ENCODE results near the gene EBF3. TPM values are rescaled to one million over a fixed set of nuclear protein-coding genes. Genes with fewer than 3 reads are reported as not detected.
A peak's percentile ranks its signal among the peaks of the same experiment; 100 is the strongest.

The EBF3 gene
- total RNA-seq = not detected

GRCh38 chr10:129963641-129964501, at the start of gene EBF3:
Gene EBF3 (minus strand): TSS chr10:129964274. CDS start chr10:129963768, 506 bp downstream.
- Mint-ChIP-seq H3K4me3 (peak within 1 kb of the TSS; percentile 49), H3K4me1 (ENCODE audit: low read depth in 2 of 2) (peaks cover 12% of the 10 kb centered on the region in 2 donors), H3K36me3 (peaks cover 5% of the 10 kb centered on the region), H3K9me3 (no peaks in the 10 kb centered on the region), H3K27ac (no peak within 1 kb of the TSS), H3K27me3 (peaks cover 28 to 46% of the 10 kb centered on the region in 2 donors)
- DNase-seq (ENCODE audit: low spot score) (no peak), ATAC-seq (peak; percentile 75 to 92)

DNA sequence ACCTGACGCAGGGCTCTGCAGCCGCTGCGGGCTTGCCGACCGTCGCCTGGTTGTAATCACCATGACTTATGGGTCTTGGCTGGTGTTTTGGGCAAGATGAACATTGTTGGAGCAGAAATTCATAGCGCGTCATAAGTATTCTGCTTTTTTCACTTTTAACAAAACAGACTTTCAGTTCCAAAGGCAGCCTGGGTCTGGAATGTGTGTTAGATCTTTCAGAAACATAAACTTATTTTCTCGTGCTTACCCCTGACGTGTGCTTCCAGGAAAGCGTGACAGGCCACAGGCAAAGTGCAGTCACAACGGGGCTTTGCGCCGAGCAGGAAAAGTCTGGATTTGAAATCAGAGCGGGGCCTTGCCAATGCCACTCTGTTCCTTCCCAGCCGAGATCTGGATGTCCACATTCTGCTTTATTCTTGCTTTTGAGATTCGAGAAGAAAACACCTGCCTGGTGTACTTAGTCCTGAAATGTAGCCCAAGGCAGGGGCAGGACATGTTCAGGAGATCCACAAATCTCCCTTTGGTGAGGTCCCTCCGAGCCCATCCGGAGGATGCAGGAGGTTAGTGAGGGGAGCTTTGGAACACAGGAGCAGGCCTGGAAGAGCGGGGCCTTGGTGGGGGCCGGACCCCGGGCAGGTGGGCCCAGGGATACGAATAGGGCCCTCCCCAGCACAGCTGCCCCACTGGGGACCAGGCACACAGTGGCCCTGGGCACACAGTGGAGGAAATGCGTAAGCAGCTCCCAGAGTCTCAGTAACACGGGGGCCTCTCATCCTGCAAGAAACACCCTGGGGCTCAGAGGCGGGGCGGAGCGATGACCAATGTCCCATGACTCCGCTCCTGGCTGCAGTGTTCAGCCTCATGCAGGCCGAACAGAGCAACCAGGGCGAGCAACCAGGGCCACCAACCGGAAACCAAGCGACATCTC, 49.5 kb upstream of the EBF3 start:
- no peaks in the 10 kb centered on the region for H3K36me3 Mint-ChIP-seq
- H3K27me3 Mint-ChIP-seq = peaks cover 3 to 7% of the 10 kb centered on the region in 2 donors
- ATAC-seq (no peak), DNase-seq (ENCODE audit: low spot score) (no peak)
- no peak overlapping the region for H3K27ac Mint-ChIP-seq
- no peaks in the 10 kb centered on the region for H3K9me3 Mint-ChIP-seq
- H3K4me3 Mint-ChIP-seq = no peak overlapping the region
- no peaks in the 10 kb centered on the region for H3K4me1 Mint-ChIP-seq (ENCODE audit: low read depth in 2 of 2)

GRCh38 chr10:130012129-130012528, 48.1 kb upstream of the EBF3 start:
- Mint-ChIP-seq H3K4me3 (no peak overlapping the region), H3K27me3 (peaks cover 14 to 18% of the 10 kb centered on the region in 2 donors), H3K9me3 (no peaks in the 10 kb centered on the region), H3K27ac (no peak overlapping the region), H3K4me1 (ENCODE audit: low read depth in 2 of 2) (no peaks in the 10 kb centered on the region), H3K36me3 (no peaks in the 10 kb centered on the region)
- DNase-seq (ENCODE audit: low spot score) (no peak), ATAC-seq (no peak)

- Mint-ChIP-seq H3K9me3 (no peaks in the 10 kb centered on the region), H3K36me3 (no peaks in the 10 kb centered on the region), H3K4me3 (no peak overlapping the region), H3K27ac (no peak overlapping the region), H3K27me3 (peaks cover 15 to 27% of the 10 kb centered on the region in 2 donors), H3K4me1 (ENCODE audit: low read depth in 2 of 2) (no peaks in the 10 kb centered on the region)
- DNase-seq (ENCODE audit: low spot score) (no peak), ATAC-seq (no peak)
Observed at GRCh38 chr10:130010653-130011052, 46.6 kb upstream of the EBF3 start.

- no peaks in the 10 kb centered on the region for H3K9me3 Mint-ChIP-seq
- H3K27ac Mint-ChIP-seq = no peak overlapping the region
- H3K36me3 Mint-ChIP-seq = no peaks in the 10 kb centered on the region
- no peak for DNase-seq (ENCODE audit: low spot score)
- no peaks in the 10 kb centered on the region for H3K4me1 Mint-ChIP-seq (ENCODE audit: low read depth in 2 of 2)
- ATAC-seq = peak in 1 of 2 donors; percentile 37
- H3K27me3 Mint-ChIP-seq = peaks cover 20 to 37% of the 10 kb centered on the region in 2 donors
- no peak overlapping the region for H3K4me3 Mint-ChIP-seq
Observed at GRCh38 chr10:130009228-130009627, 45.2 kb upstream of the EBF3 start.

DNA sequence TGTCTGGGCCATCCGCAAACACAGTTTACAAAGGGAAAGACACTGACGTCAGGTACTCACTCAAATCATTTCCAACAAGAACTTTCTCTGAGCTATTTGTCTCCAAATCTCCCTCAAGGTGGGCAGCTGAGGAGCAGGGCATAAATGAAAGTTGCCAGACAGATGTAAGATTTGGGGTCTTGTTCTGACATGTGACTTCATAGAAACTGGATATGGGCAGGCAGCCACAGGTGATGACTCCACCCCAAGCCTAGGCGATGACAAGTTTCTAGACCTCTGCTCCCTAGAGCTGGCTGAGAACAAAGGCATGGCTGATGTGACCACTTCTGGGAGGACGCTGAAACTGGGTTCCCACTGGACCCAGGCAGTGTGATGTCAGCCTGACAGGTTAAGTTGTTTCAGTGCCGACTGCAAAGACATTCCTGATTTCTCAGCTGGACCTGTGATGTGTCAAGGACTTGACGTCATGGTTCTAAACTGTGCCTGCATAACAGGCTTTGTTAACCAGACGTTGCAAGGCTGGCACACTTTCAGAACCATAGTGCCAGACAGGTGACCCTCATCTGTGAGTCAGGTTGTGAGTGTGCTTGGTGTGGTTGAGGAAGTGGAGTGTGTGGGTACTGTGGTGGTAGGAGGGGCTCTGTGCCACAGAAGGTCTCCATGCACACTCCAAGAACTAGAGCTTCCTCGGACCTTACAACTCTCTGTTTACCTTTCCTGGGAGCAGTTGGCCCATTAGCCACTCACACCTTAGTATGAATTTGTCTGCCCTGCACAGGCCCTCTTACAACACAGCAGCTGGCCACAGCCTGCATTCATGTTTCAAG, 39.9 kb upstream of the EBF3 start:
- no peaks in the 10 kb centered on the region for H3K36me3 Mint-ChIP-seq
- no peak overlapping the region for H3K27ac Mint-ChIP-seq
- H3K4me3 Mint-ChIP-seq = no peak overlapping the region
- no peaks in the 10 kb centered on the region for H3K9me3 Mint-ChIP-seq
- ATAC-seq = no peak
- DNase-seq (ENCODE audit: low spot score) = no peak
- H3K4me1 Mint-ChIP-seq (ENCODE audit: low read depth in 2 of 2) = no peaks in the 10 kb centered on the region
- H3K27me3 Mint-ChIP-seq = peaks cover 17 to 37% of the 10 kb centered on the region in 2 donors

DNA sequence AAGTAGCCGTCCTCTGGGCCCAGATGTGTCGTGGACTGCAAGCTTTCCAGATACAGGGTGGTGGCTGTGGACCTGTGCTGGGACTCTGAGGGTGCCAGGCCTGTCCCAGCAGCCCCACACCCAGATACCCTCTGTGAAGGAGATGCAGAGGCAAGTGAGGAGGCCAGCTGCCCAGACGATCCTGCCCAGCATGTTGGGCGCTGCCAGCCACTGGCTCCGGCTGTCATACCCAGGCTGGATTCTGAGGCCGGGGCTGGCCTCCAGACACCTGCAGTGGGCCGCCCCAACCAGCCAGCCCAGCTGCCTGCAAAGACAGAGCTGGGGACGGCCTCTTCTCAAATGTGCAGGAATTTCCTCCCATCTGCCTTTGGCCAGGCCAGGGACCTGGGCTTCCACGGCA, 39.1 kb upstream of the EBF3 start:
- DNase-seq (ENCODE audit: low spot score) (no peak), ATAC-seq (peak in 1 of 2 donors; percentile 3)
- Mint-ChIP-seq H3K27ac (no peak overlapping the region), H3K36me3 (no peaks in the 10 kb centered on the region), H3K27me3 (peaks cover 18 to 37% of the 10 kb centered on the region in 2 donors), H3K4me3 (no peak overlapping the region), H3K9me3 (peaks cover 5% of the 10 kb centered on the region), H3K4me1 (ENCODE audit: low read depth in 2 of 2) (no peaks in the 10 kb centered on the region)

DNA sequence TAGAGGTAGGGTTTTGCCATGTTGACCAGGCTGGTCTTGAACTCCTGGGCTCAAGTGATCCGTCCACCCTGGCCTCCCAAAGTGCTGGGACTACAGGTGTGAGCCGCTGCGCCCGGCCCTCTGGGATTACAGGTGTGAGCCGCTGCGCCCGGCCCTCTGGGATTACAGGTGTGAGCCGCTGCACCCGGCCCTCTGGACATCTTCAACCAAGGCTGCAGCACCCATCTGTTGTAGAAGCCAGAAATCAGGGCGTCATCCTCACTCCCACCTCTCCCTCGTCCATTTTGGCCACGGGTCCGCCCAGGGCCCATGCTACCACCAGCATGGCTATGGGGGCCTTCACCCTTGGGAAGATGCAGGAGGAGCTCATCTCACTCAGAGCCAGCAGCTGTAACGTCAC, 38.5 kb upstream of the EBF3 start:
- ATAC-seq (no peak), DNase-seq (ENCODE audit: low spot score) (no peak)
- no peaks in the 10 kb centered on the region for H3K4me1 Mint-ChIP-seq (ENCODE audit: low read depth in 2 of 2)
- no peak overlapping the region for H3K4me3 Mint-ChIP-seq
- H3K27me3 Mint-ChIP-seq = peaks cover 19 to 37% of the 10 kb centered on the region in 2 donors
- H3K27ac Mint-ChIP-seq = no peak overlapping the region
- H3K9me3 Mint-ChIP-seq = peaks cover 8% of the 10 kb centered on the region
- no peaks in the 10 kb centered on the region for H3K36me3 Mint-ChIP-seq

DNA sequence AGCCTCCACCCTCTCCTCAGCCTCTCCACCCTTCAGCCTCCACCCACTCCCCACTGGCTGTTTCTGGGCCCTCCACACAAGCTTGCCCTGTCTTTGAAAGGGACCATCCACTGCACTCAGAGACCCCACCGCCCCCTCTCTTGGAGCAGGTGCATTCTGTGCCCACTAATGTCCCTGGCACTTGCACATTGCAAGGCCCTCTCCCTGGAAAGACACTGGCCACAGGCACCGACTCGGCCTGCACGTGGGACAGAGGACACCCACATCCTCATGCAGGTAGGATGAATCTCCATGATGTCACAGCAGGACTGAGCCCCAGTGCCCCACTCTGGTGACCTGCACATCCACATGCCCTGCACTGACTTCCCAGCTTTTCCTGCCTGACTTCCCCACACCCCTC, 36.8 kb upstream of the EBF3 start:
- no peaks in the 10 kb centered on the region for H3K36me3 Mint-ChIP-seq
- no peak overlapping the region for H3K27ac Mint-ChIP-seq
- no peak for DNase-seq (ENCODE audit: low spot score)
- peak; percentile 44 to 48 for ATAC-seq
- peaks cover 21 to 43% of the 10 kb centered on the region in 2 donors for H3K27me3 Mint-ChIP-seq
- peaks cover 8% of the 10 kb centered on the region for H3K9me3 Mint-ChIP-seq
- no peaks in the 10 kb centered on the region for H3K4me1 Mint-ChIP-seq (ENCODE audit: low read depth in 2 of 2)
- no peak overlapping the region for H3K4me3 Mint-ChIP-seq

DNA sequence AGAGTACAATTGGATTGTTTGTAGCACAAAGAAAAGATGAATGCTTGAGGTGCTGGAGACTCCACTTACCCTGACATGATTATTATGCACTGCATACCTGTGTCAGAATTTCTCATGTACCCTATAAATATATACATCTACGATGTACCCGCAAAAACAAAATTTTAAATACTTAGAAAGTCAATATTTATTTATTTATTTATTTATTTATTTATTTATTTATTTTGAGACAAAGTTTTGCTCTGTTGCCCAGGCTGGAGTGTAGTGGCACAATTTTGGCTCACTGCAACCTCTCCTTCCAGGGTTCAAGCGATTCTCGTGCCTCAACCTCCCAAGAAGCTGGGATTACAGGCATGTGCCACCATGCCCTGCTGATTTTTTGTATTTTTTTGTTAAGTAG, 35.1 kb upstream of the EBF3 start:
- Mint-ChIP-seq H3K27ac (no peak overlapping the region), H3K4me1 (ENCODE audit: low read depth in 2 of 2) (no peaks in the 10 kb centered on the region), H3K4me3 (no peak overlapping the region), H3K9me3 (peaks cover 10% of the 10 kb centered on the region), H3K27me3 (peaks cover 25 to 48% of the 10 kb centered on the region in 2 donors), H3K36me3 (no peaks in the 10 kb centered on the region)
- DNase-seq (ENCODE audit: low spot score) = no peak
- ATAC-seq = no peak

DNA sequence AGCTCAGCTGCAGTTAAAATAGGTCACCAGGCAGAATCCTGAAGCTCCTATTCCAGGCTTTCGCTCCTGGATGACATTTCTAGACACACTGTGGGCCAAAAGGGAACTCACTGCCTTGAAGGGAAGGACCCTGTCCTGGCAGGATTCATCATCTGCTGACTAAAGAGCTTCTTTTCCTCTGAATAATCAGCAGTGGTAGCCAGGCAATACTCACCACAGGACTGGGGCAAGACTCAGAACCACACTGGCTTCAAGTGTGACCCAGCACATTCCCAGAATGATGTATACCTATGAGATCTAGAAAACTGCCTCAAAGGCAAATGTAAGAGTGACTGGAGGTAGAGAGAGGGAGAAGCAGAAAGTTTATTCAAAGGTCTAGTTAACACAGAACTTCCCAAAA, 29.5 kb upstream of the EBF3 start:
- H3K4me3 Mint-ChIP-seq = no peak overlapping the region
- H3K4me1 Mint-ChIP-seq (ENCODE audit: low read depth in 2 of 2) = no peaks in the 10 kb centered on the region
- peaks cover 43 to 65% of the 10 kb centered on the region in 2 donors for H3K27me3 Mint-ChIP-seq
- H3K36me3 Mint-ChIP-seq = no peaks in the 10 kb centered on the region
- H3K9me3 Mint-ChIP-seq = peaks cover 14% of the 10 kb centered on the region
- DNase-seq (ENCODE audit: low spot score) (no peak), ATAC-seq (no peak)
- H3K27ac Mint-ChIP-seq = no peak overlapping the region

DNA sequence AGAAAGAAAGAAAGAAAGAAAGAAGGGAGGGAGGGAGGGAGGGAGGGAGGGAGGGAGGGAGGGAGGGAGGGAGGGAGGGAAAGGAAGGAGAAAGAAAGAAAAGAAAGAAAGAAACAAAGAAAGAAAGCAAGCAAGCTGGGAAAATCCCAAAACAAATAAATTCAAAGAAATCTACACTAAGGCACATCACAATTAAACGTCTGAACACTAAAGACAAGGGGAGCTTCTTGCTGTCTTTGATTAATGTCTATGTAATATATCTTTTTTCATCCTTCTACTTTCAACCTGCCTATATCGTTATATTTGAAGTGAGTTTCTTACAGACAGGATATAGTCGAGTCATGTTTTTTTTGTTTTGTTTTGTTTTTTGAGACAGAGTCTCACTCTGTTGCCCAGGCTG, 28.3 kb upstream of the EBF3 start:
- H3K9me3 Mint-ChIP-seq = peaks cover 6% of the 10 kb centered on the region
- no peak overlapping the region for H3K4me3 Mint-ChIP-seq
- ATAC-seq (no peak), DNase-seq (ENCODE audit: low spot score) (no peak)
- H3K27me3 Mint-ChIP-seq = peaks cover 46 to 65% of the 10 kb centered on the region in 2 donors
- H3K36me3 Mint-ChIP-seq = peaks cover 8% of the 10 kb centered on the region
- no peak overlapping the region for H3K27ac Mint-ChIP-seq
- no peaks in the 10 kb centered on the region for H3K4me1 Mint-ChIP-seq (ENCODE audit: low read depth in 2 of 2)

DNA sequence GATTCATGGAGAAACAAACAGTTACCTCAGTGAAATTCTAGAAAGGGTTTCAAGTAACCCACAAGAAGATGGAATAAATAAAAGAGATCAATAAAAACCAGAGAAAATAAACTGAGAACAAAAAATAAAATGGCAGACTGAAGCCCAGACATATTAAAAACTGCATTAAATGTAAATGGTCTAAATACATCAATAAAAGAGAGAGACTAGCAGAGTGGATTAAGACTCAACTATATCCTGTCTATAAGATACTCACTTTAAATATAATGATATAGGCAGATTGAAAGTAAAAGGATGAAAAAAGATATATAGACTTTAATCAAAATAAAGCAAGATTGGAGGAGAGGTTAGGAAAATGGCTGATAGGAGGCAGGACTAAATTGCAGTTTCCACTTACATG, 18.8 kb upstream of the EBF3 start:
- peaks cover 52 to 58% of the 10 kb centered on the region in 2 donors for H3K27me3 Mint-ChIP-seq
- H3K36me3 Mint-ChIP-seq = peaks cover 34% of the 10 kb centered on the region
- no peaks in the 10 kb centered on the region for H3K4me1 Mint-ChIP-seq (ENCODE audit: low read depth in 2 of 2)
- no peak for ATAC-seq
- H3K4me3 Mint-ChIP-seq = no peak overlapping the region
- no peak overlapping the region for H3K27ac Mint-ChIP-seq
- no peaks in the 10 kb centered on the region for H3K9me3 Mint-ChIP-seq
- DNase-seq (ENCODE audit: low spot score) = no peak

Data from natural killer cell treated with Interleukin-12 subunit alpha and Interleukin-12 subunit beta and Interleukin-15 and Interleukin-18, amount 100 ng/mL, for 72 hours (primary cell).